Rectal smooth muscle tissue (tissue), 1 donor: Measurements from ENCODE around the gene HGFAC.

ENCODE experiments used
- H3K27ac ChIP-seq: one replicate; pipeline ENCODE4 v1.7.0; 2013; ENCODE audit warnings: low read depth, low read length, inconsistent platforms
- H3K27me3 ChIP-seq: one replicate; pipeline ENCODE4 v1.7.0; 2013; ENCODE audit warnings: low read length; ENCODE audit not compliant: control insufficient read depth, insufficient read depth
- H3K36me3 ChIP-seq: one replicate; pipeline ENCODE4 v1.7.0; 2013; ENCODE audit warnings: low read length; ENCODE audit not compliant: control insufficient read depth, insufficient read depth
- H3K4me1 ChIP-seq: one replicate; pipeline ENCODE4 v1.7.0; 2013; ENCODE audit warnings: low read length; ENCODE audit not compliant: control insufficient read depth, insufficient read depth
- H3K4me3 ChIP-seq: one replicate; pipeline ENCODE4 v1.7.0; 2013; ENCODE audit warnings: low read length
- H3K9ac ChIP-seq: one replicate; pipeline ENCODE4 v1.7.0; 2013; ENCODE audit warnings: low read length

The HGFAC gene

DNA sequence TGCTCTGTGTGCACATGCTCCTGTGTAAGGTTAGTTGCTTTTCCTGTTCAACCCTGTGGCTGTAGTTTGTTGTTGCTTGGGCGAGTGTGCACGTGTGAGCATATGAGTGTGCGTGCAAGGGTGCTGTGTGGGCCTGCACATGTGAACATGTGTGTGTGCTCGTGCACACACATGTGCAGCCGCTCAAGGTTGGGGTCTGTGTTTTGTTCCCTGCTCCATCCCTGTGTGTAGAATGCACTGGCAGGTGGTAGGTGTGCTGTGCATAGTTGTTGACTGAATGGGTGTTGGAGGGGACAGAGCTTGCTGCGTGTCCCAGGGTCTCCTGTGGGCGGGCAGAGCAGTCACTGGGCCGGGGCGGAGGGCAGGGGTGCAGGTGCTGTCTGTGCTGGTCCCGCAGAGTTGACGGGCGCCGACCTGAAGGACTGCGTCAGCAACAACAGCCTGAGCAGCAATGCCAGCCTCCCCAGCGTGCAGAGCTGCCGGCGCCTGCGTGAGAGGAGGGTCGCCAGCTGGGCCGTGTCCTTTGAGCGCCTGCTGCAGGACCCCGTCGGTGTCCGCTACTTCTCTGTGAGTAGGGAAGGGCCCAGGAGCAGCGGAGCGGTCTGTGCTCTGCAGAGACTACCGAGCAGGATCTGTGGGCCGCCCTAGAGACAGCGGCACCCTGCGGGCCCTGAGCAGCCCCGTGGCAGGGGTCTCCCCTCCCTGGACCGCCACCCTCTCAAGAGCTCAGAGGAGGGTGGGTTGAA is 27.9 kb upstream of the HGFAC start:
- Histone ChIP-seq H3K9ac (no peak overlapping the region), H3K4me3 (no peak overlapping the region)

GRCh38 chr4:3414421-3415279 is 27.1 kb upstream of the HGFAC start:
- Histone ChIP-seq H3K36me3 (peaks cover 6% of the 10 kb centered on the region), H3K27ac (no peak overlapping the region), H3K4me1 (no peaks in the 10 kb centered on the region), H3K4me3 (no peak overlapping the region), H3K27me3 (no peaks in the 10 kb centered on the region), H3K9ac (no peak overlapping the region)

More for the DNA sequence above, 27.9 kb upstream of the HGFAC start:
- H3K4me1 ChIP-seq = no peaks in the 10 kb centered on the region
- peaks cover 6% of the 10 kb centered on the region for H3K36me3 ChIP-seq
- H3K27ac ChIP-seq = no peak overlapping the region
- no peaks in the 10 kb centered on the region for H3K27me3 ChIP-seq

- peaks cover 6% of the 10 kb centered on the region for H3K36me3 ChIP-seq
- no peak overlapping the region for H3K4me3 ChIP-seq
- H3K9ac ChIP-seq = no peak overlapping the region
- H3K27me3 ChIP-seq = no peaks in the 10 kb centered on the region
- no peak overlapping the region for H3K27ac ChIP-seq
- no peaks in the 10 kb centered on the region for H3K4me1 ChIP-seq
Observed at GRCh38 chr4:3415471-3416141, 26.2 kb upstream of the HGFAC start.

GRCh38 chr4:3416270-3416669 is 25.5 kb upstream of the HGFAC start:
- Histone ChIP-seq H3K36me3 (peaks cover 8% of the 10 kb centered on the region), H3K27ac (no peak overlapping the region), H3K4me3 (no peak overlapping the region), H3K4me1 (no peaks in the 10 kb centered on the region), H3K27me3 (no peaks in the 10 kb centered on the region), H3K9ac (no peak overlapping the region)

DNA sequence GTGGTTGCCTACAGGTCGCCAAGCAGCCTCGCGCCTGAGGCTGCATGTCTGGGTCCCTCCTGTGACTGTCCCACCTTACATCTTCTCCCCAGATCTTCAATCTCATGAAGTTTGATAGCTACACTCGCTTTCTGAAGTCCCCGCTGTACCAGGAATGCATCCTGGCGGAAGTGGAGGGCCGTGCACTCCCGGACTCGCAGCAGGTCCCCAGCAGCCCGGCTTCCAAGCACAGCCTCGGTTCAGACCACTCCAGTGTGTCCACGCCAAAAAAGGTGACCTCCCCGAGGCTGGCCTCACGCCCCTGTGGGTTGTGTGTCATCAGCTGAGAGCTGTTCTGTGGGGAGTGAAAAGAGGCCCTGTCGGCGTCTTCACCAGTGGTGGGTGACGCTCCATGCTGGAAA is 24.9 kb upstream of the HGFAC start:
- Histone ChIP-seq H3K4me1 (no peaks in the 10 kb centered on the region), H3K36me3 (peaks cover 8% of the 10 kb centered on the region), H3K4me3 (no peak overlapping the region), H3K27me3 (no peaks in the 10 kb centered on the region), H3K9ac (no peak overlapping the region), H3K27ac (no peak overlapping the region)

DNA sequence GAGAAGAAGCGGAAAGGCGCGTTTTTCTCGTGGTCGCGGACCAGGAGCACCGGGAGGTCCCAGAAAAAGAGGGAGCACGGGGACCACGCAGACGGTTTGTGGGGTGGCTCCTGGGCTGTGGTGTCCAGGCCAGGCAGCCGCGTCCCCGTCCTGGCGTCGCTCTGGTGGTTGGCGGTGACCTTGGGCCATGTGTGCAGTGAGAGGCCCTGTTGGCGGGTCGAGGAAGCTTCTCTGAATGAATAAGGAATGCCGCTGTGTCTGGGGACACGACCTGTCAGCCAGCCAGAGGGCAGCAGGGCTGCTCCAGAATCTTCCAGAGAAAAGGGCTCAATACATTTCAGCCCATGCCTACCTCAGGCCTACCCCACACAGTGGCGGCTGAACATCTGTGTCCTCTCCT is 24.3 kb upstream of the HGFAC start:
- peaks cover 10% of the 10 kb centered on the region for H3K36me3 ChIP-seq
- no peak overlapping the region for H3K27ac ChIP-seq
- no peaks in the 10 kb centered on the region for H3K4me1 ChIP-seq
- H3K9ac ChIP-seq = no peak overlapping the region
- H3K4me3 ChIP-seq = no peak overlapping the region
- H3K27me3 ChIP-seq = no peaks in the 10 kb centered on the region

DNA sequence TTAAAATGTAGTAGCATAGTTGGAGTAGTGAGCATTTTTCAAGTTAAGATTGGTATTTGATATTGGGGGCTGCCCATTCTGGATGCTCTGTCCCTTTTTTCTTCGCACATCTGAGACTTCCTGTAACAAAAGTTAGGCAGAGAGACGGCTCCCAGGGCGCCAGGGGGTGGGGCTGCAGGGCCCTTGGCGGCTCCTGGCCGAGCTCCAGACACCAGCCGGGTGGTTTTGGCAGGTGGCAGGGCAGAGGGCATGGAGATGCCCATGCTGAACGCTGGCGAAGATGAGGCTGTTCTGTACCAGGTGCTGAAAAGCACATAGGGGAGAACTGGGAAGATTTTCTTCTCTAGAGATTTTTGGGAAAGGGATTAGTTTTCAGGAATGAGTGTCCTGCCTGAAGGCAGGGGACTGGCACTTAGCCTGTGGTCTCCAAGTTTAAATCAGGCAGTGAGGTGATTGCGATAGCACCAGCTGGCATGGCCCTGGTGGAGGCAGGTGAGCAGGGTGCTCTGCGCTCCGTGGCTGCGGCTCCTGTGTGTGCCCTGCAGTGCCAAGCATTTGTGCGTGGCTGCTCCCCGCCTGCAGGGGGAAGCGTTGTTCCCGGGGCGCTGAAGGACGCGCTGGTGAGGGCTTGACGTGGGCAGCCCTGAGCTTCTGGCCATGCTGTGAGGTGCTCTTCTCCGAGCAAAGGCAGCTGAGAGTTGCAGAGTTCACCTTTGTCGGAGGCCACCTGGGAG is 23.6 kb upstream of the HGFAC start:
- H3K27me3 ChIP-seq = no peaks in the 10 kb centered on the region
- no peak overlapping the region for H3K4me3 ChIP-seq
- H3K9ac ChIP-seq = no peak overlapping the region
- H3K36me3 ChIP-seq = peaks cover 10% of the 10 kb centered on the region
- no peak overlapping the region for H3K27ac ChIP-seq
- no peaks in the 10 kb centered on the region for H3K4me1 ChIP-seq

GRCh38 chr4:3419836-3420605 is 21.7 kb upstream of the HGFAC start:
- H3K27me3 ChIP-seq = no peaks in the 10 kb centered on the region
- H3K4me1 ChIP-seq = no peaks in the 10 kb centered on the region
- no peak overlapping the region for H3K9ac ChIP-seq
- no peak overlapping the region for H3K27ac ChIP-seq
- no peak overlapping the region for H3K4me3 ChIP-seq
- H3K36me3 ChIP-seq = peaks cover 12% of the 10 kb centered on the region

DNA sequence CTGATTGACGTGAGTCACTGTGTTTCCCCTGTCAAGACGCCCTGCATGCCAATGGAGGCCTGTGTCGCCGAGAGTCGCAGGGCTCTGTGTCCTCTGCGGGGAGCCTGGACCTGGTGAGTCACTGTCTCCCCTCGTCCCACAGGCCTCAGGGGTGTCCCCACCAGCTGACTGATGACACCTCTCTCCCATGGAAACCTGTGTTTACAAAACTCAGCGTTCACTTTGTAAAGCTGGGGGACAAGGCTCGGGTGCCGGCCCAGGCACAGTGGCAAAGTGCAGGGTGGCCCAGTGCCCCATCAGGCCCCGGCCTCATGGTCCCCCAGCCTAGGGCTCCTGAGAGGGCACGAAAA is 21.2 kb upstream of the HGFAC start:
- Histone ChIP-seq H3K4me3 (no peak overlapping the region), H3K36me3 (peaks cover 14% of the 10 kb centered on the region), H3K4me1 (no peaks in the 10 kb centered on the region), H3K27me3 (no peaks in the 10 kb centered on the region), H3K27ac (no peak overlapping the region), H3K9ac (no peak overlapping the region)

- H3K36me3 ChIP-seq = peaks cover 14% of the 10 kb centered on the region
Observed at GRCh38 chr4:3420956-3421355, 20.8 kb upstream of the HGFAC start.

DNA sequence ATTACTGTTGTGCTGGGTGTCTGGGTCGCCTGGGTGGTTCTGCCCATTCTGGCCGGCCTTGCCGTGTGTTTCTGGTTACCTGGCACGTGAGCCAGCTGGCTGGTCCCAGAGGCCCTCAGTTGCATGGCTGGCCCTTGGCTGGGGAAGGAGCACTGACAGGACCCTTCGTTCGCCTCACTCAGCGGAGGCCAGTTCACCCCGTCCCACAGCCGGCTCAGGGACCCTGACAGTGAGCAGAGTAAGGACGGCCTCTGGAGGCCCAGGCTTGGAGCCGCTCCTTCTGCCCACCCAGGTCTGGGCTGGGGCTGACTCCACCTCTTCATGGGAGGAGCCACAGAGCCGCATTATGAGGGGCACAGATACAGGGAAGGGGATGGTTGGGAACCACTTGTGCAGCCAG is 20.3 kb upstream of the HGFAC start:
- Histone ChIP-seq H3K9ac (no peak overlapping the region), H3K36me3 (peaks cover 11% of the 10 kb centered on the region), H3K27ac (no peak overlapping the region), H3K4me3 (no peak overlapping the region), H3K4me1 (no peaks in the 10 kb centered on the region), H3K27me3 (no peaks in the 10 kb centered on the region)

More at GRCh38 chr4:3420956-3421355, 20.8 kb upstream of the HGFAC start:
- Histone ChIP-seq H3K4me1 (no peaks in the 10 kb centered on the region), H3K4me3 (no peak overlapping the region), H3K9ac (no peak overlapping the region), H3K27ac (no peak overlapping the region), H3K27me3 (no peaks in the 10 kb centered on the region)
